HL-60 (cell line): ENCODE data around the gene ZPR1.

Experiments
- CTCF ChIP-seq: IDR thresholded peaks from one replicate; pipeline ENCODE4 v1.5.1; 2011; ENCODE audit warnings: low read length, control low read depth, inconsistent platforms; ENCODE audit not compliant: insufficient read depth
- GABPA ChIP-seq: IDR thresholded peaks from 2 replicates; pipeline ENCODE4 v1.6.1; 2012; ENCODE audit warnings: low read depth
- POLR2AphosphoS5 ChIP-seq: IDR thresholded peaks from 2 replicates; pipeline ENCODE4 v1.6.1; 2012; ENCODE audit warnings: low read depth
- SPI1 ChIP-seq: IDR thresholded peaks from 2 replicates; pipeline ENCODE4 v1.6.1; 2012; ENCODE audit warnings: low read depth, mild to moderate bottlenecking, borderline replicate concordance
- TF ChIP-seq, protein P1 (sequence below): IDR thresholded peaks from 2 replicates; pipeline ENCODE4 v1.6.1; 2012; ENCODE audit warnings: low read depth; ENCODE audit not compliant: insufficient replicate concordance

- no peak for TF ChIP-seq CTCF
- TF ChIP-seq, protein P1, sequence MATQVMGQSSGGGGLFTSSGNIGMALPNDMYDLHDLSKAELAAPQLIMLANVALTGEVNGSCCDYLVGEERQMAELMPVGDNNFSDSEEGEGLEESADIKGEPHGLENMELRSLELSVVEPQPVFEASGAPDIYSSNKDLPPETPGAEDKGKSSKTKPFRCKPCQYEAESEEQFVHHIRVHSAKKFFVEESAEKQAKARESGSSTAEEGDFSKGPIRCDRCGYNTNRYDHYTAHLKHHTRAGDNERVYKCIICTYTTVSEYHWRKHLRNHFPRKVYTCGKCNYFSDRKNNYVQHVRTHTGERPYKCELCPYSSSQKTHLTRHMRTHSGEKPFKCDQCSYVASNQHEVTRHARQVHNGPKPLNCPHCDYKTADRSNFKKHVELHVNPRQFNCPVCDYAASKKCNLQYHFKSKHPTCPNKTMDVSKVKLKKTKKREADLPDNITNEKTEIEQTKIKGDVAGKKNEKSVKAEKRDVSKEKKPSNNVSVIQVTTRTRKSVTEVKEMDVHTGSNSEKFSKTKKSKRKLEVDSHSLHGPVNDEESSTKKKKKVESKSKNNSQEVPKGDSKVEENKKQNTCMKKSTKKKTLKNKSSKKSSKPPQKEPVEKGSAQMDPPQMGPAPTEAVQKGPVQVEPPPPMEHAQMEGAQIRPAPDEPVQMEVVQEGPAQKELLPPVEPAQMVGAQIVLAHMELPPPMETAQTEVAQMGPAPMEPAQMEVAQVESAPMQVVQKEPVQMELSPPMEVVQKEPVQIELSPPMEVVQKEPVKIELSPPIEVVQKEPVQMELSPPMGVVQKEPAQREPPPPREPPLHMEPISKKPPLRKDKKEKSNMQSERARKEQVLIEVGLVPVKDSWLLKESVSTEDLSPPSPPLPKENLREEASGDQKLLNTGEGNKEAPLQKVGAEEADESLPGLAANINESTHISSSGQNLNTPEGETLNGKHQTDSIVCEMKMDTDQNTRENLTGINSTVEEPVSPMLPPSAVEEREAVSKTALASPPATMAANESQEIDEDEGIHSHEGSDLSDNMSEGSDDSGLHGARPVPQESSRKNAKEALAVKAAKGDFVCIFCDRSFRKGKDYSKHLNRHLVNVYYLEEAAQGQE: no peak
- TF ChIP-seq POLR2AphosphoS5: no peak
- TF ChIP-seq SPI1: no peak
- TF ChIP-seq GABPA: no peak
Observed at GRCh38 chr11:116821050-116821918, 33.5 kb upstream of the ZPR1 start.
